ENCODE measurements around the gene PSMB8. TPM values are rescaled to one million over a fixed set of nuclear protein-coding genes. Genes with fewer than 3 reads are reported as not detected.
A peak's percentile ranks its signal among the peaks of the same experiment; 100 is the strongest.

The PSMB8 gene
- total and polyA plus RNA-seq, 2 of the 4 experiments (the other 2 are of a cell fraction), result 31.6 to 33.3 TPM

GRCh38 chr6:32854376-32855178, 10.7 kb upstream of the PSMB8 start:
- ChIA-PET CTCF (interaction anchor here (0.5 to 4.4 kb wide), 4 partner anchors 12 to 16 kb away, joined by 4 to 44 read pairs (median 10); partner anchors contain the start of gene TAP2), POLR2A (ENCODE audit: unreplicated experiment) (interaction anchor here (0.9 to 1.9 kb wide), 3 partner anchors 15 to 117 kb away, joined by 3 to 9 read pairs (median 6); partner anchors contain the start of gene TAP2)
- WGBS, 2 experiments (ENCODE audit: extremely low coverage in 2 of 2, insufficient read length in 1 of 2), result 16% methylated on average over 11 of the region's 24 CpGs; no CpG with 5 or more reads in 1 of the 2 experiments
- no TSS peak for BruUV-seq (replicated peaks)
- DNase-seq (peak; percentile 33), ATAC-seq (ENCODE audit: low read depth) (peak; percentile 8)
- Histone ChIP-seq H4K91ac (ENCODE audit: insufficient read depth, low read depth, low read length) (peak overlapping the region; percentile 50; the same call in 1 of the 2 replicates), H3K14ac (replicated peaks; ENCODE audit: low read depth, low read length) (peak overlapping the region; percentile 61), H3K18ac (ENCODE audit: low read depth, low read length) (peak overlapping the region; percentile 53; the same call in 1 of the 2 replicates), H3K4me1 (ENCODE audit: control insufficient read depth, insufficient read depth, low read length) (peaks cover 4% of the 10 kb centered on the region), H2BK15ac (ENCODE audit: low read depth, low read length) (no peak overlapping the region), H3K4me3 (ENCODE audit: insufficient read depth, low read depth, low read length) (peak overlapping the region; percentile 57), H3K27me3 (ENCODE audit: control insufficient read depth, insufficient read depth, low read length) (no peaks in the 10 kb centered on the region), H3K27ac (ENCODE audit: insufficient read depth, low read length) (peak overlapping the region; percentile 8), H4K20me1 (ENCODE audit: insufficient read depth, low read length) (no peaks in the 10 kb centered on the region), H2AFZ (replicated peaks; ENCODE audit: low read length, poor library complexity) (peak overlapping the region; percentile 99), H3K9me3 (ENCODE audit: control insufficient read depth, insufficient read depth, low read length) (no peaks in the 10 kb centered on the region), H3K9me1 (ENCODE audit: insufficient read depth, low read length) (peaks cover 18% of the 10 kb centered on the region), H3K36me3 (ENCODE audit: control insufficient read depth, insufficient read depth, low read length) (peaks cover 12% of the 10 kb centered on the region), H3K4me2 (ENCODE audit: low read depth, low read length) (peak overlapping the region; percentile 88), H2AK5ac (ENCODE audit: low read depth, low read length) (no peak overlapping the region), H3K4ac (ENCODE audit: low read depth, low read length) (peak overlapping the region; percentile 12), H3K79me1 (ENCODE audit: low read depth in 1 of 2, low read length in 2 of 2) (peaks cover 8 to 39% of the 10 kb centered on the region in 2 experiments), H3K23ac (ENCODE audit: low read depth, low read length) (peak overlapping the region; percentile 75), H3K9ac (ENCODE audit: low read depth, low read length) (peak overlapping the region; percentile 38), H2BK120ac (ENCODE audit: low read depth, low read length) (peak overlapping the region; percentile 34; the same call in 1 of the 2 replicates), H2BK20ac (ENCODE audit: low read depth, low read length) (no peak overlapping the region), H2BK5ac (ENCODE audit: low read depth, low read length, poor library complexity, severe bottlenecking) (peak overlapping the region; percentile 10), H4K5ac (ENCODE audit: low read depth, low read length) (peak overlapping the region; percentile 45; the same call in 1 of the 2 replicates), H2AK9ac (replicated peaks; ENCODE audit: low read depth, low read length, poor library complexity) (peak overlapping the region; percentile 94), H3K56ac (ENCODE audit: extremely low read depth, insufficient read depth, low read length) (peak overlapping the region; percentile 11; the same call in 1 of the 2 replicates), H4K8ac (ENCODE audit: low read depth in 2 of 2, low read length in 2 of 2) (peak overlapping the region; percentile 4 to 41; a peak in 2 of 4 replicates)
- in situ Hi-C loops (cut with MboI; ENCODE audit: low sequenced_read_pairs), result no loop called here
- dilution Hi-C loops (cut with HindIII; ENCODE audit: low sequenced_read_pairs, unreplicated experiment), result no loop called here
- intact Hi-C loops (cut with micrococcal nuclease), result loop anchor here (1.0 kb wide), 2 partner anchors 10 to 16 kb away; partner anchors contain the start of genes PSMB8 and TAP2
- TF ChIP-seq RAD21 (IDR thresholded peaks at IDR 0.05; ENCODE audit: low read length), result no peak
- no peak for TF ChIP-seq MAZ (IDR thresholded peaks at IDR 0.05; ENCODE audit: borderline replicate concordance, low read depth, low read length)
- TF ChIP-seq MAFK (IDR thresholded peaks at IDR 0.05; ENCODE audit: low read depth, low read length), result no peak
- no peak for TF ChIP-seq USF2 (IDR thresholded peaks at IDR 0.05; ENCODE audit: low read depth, low read length)
- TF ChIP-seq BHLHE40 (IDR thresholded peaks at IDR 0.05; ENCODE audit: low read depth, low read length), result no peak
- no peak for TF ChIP-seq CEBPB (IDR thresholded peaks at IDR 0.05; ENCODE audit: low read depth, low read length)
- no peak for TF ChIP-seq CTCF (conservative IDR thresholded peaks at IDR 0.05; ENCODE audit: low read depth, low read length)
- TF ChIP-seq ELK1 (IDR thresholded peaks at IDR 0.05; ENCODE audit: borderline replicate concordance, low read depth, low read length), result no peak
- TF ChIP-seq POLR2A (IDR thresholded peaks at IDR 0.05; ENCODE audit: low read depth, low read length), result no peak
- TF ChIP-seq MXI1 (IDR thresholded peaks at IDR 0.05; ENCODE audit: borderline replicate concordance, low read depth, low read length), result no peak
- TF ChIP-seq RCOR1 (IDR thresholded peaks at IDR 0.05; ENCODE audit: insufficient replicate concordance, low read length), result no peak
- no peak for TF ChIP-seq CHD1 (IDR thresholded peaks at IDR 0.05; ENCODE audit: low read depth, low read length)
- no peak for TF ChIP-seq SMC3 (IDR thresholded peaks at IDR 0.05; ENCODE audit: low read depth, low read length)

Measured in IMR-90 (cell line).